ENCODE data around the gene CHN1.

- TF ChIP-seq CTCF (IDR thresholded peaks at IDR 0.05; ENCODE audit: low read depth, low read length, poor library complexity, severe bottlenecking) (no peak), EZH2phosphoT487 (IDR thresholded peaks at IDR 0.05; ENCODE audit: borderline replicate concordance, low read length) (no peak)
Observed at GRCh38 chr2:174776675-174777074, 228.5 kb downstream of the CHN1 start.
